Neural progenitor cell (in vitro differentiated cells): ENCODE data around the gene B4GALT5. TPM values are rescaled to one million over a fixed set of nuclear protein-coding genes. Genes with fewer than 3 reads are reported as not detected.
A peak's percentile ranks its signal among the peaks of the same experiment; 100 is the strongest.

Experiments used
- DNase-seq: peaks from one replicate; pipeline ENCODE4 v3.0.0-alpha.2; 2016; ENCODE audit warnings: low spot score
- H2AFZ ChIP-seq: fragments of 200-600 bp; sonication (generic); replicated peaks from 2 replicates; pipeline ENCODE4 v1.6.1; 2016; ENCODE audit warnings: antibody characterized with exemption
- H3F3A ChIP-seq: fragments of 200-600 bp; sonication (generic); 2 replicates; pipeline ENCODE4 v1.6.1; 2016; ENCODE audit warnings: antibody characterized with exemption, low read depth
- H3K27ac ChIP-seq: fragments of 200-600 bp; sonication (generic); 2 replicates; pipeline ENCODE4 v1.5.1; 2016; ENCODE audit warnings: mild to moderate bottlenecking
- H3K27me3 ChIP-seq: fragments of 200-600 bp; sonication (generic); 2 replicates; pipeline ENCODE4 v1.6.1; 2016; ENCODE audit warnings: mild to moderate bottlenecking, moderate library complexity
- H3K36me3 ChIP-seq: fragments of 200-600 bp; sonication (generic); 2 replicates; pipeline ENCODE4 v1.5.1; 2016
- H3K4me1 ChIP-seq: fragments of 200-600 bp; sonication (generic); 2 replicates; pipeline ENCODE4 v1.6.1; 2016; ENCODE audit warnings: mixed run types
- H3K4me2 ChIP-seq: fragments of 200-600 bp; sonication (generic); 2 replicates; pipeline ENCODE4 v1.6.1; 2016
- H3K4me3 ChIP-seq: fragments of 200-600 bp; sonication (generic); 2 replicates; pipeline ENCODE4 v1.5.1; 2016
- H3K79me2 ChIP-seq: fragments of 200-600 bp; sonication (generic); 2 replicates; pipeline ENCODE4 v1.6.1; 2016; ENCODE audit warnings: low read depth
- H3K9ac ChIP-seq: fragments of 200-600 bp; sonication (generic); 2 replicates; pipeline ENCODE4 v1.6.1; 2016
- H3K9me3 ChIP-seq: fragments of 200-600 bp; sonication (generic); 2 replicates; pipeline ENCODE4 v1.5.1; 2016; ENCODE audit warnings: low read depth
- H4K20me1 ChIP-seq: fragments of 200-600 bp; sonication (generic); 2 replicates; pipeline ENCODE4 v1.6.1; 2016; ENCODE audit warnings: low read depth
- H3K27ac Mint-ChIP-seq: 3 replicates; pipeline ENCODE4 v1.8.0; 2021; ENCODE audit warnings: mixed read lengths
- H3K27me3 Mint-ChIP-seq: 2 replicates; pipeline ENCODE4 v1.8.0; 2022; ENCODE audit warnings: low read depth, mild to moderate bottlenecking, inconsistent platforms, moderate library complexity, mixed read lengths; ENCODE audit not compliant: insufficient read depth
- H3K36me3 Mint-ChIP-seq: 3 replicates; pipeline ENCODE4 v1.8.0; 2021; ENCODE audit warnings: mixed read lengths
- H3K4me1 Mint-ChIP-seq: 3 replicates; pipeline ENCODE4 v1.8.0; 2021; ENCODE audit warnings: mixed read lengths
- H3K4me3 Mint-ChIP-seq: 3 replicates; pipeline ENCODE4 v1.8.0; 2021; ENCODE audit warnings: mild to moderate bottlenecking, moderate library complexity, mixed read lengths
- H3K9me3 Mint-ChIP-seq: 3 replicates; pipeline ENCODE4 v1.8.0; 2020; ENCODE audit warnings: mixed read lengths
- CTCF ChIP-seq: fragments of 200-600 bp; sonication (generic); IDR thresholded peaks from 2 replicates; pipeline ENCODE4 v1.5.1; 2017; ENCODE audit warnings: antibody characterized with exemption, mild to moderate bottlenecking
- EZH2 ChIP-seq: fragments of 200-600 bp; sonication (generic); IDR thresholded peaks from 2 replicates; pipeline ENCODE4 v1.6.1; 2017; ENCODE audit warnings: antibody characterized with exemption, mild to moderate bottlenecking, moderate library complexity
- EZH2phosphoT487 ChIP-seq: fragments of 200-600 bp; sonication (generic); IDR thresholded peaks from 2 replicates; pipeline ENCODE4 v1.6.1; 2017; ENCODE audit warnings: antibody characterized with exemption
- total RNA-seq: library from RNA; depleted of rRNA; stranded (reverse); fragments of >200 nt; gene quantifications from 2 replicates; pipeline ENCODE4 v1.2.3, GENCODE V29; 2015; ENCODE audit warnings: low replicate concordance

B4GALT5 gene
- total RNA-seq, 1 donor from 2014 or later = 60.1 TPM

GRCh38 chr20:49690899-49691620 lies 22.6 kb downstream of the B4GALT5 start:
- H3K9me3 Mint-ChIP-seq = no peaks in the 10 kb centered on the region
- no peak overlapping the region for H3K27ac Mint-ChIP-seq

GRCh38 chr20:49687595-49688567 lies 25.8 kb downstream of the B4GALT5 start:
- H3K9ac ChIP-seq = no peak overlapping the region
- no peaks in the 10 kb centered on the region for H3K9me3 ChIP-seq
- DNase-seq = peak; percentile 81
- H3K36me3 ChIP-seq = no peaks in the 10 kb centered on the region
- peaks cover 98% of the 10 kb centered on the region for H3K79me2 ChIP-seq
- Mint-ChIP-seq H3K9me3 (no peaks in the 10 kb centered on the region), H3K4me3 (peak overlapping the region; percentile 46), H3K36me3 (peaks cover under 1% of the 10 kb centered on the region), H3K4me1 (peaks cover 73% of the 10 kb centered on the region), H3K27ac (peak overlapping the region; percentile 99), H3K27me3 (peaks cover 2% of the 10 kb centered on the region)
- H2AFZ ChIP-seq = no peak overlapping the region
- peak overlapping the region; percentile 68 for H3K4me2 ChIP-seq
- TF ChIP-seq CTCF = no peak
- TF ChIP-seq EZH2phosphoT487 = no peak
- no peak for TF ChIP-seq EZH2
- no peaks in the 10 kb centered on the region for H3K27me3 ChIP-seq
- H4K20me1 ChIP-seq = peaks cover 100% of the 10 kb centered on the region
- no peak overlapping the region for H3K4me3 ChIP-seq
- peak overlapping the region; percentile 95 for H3K27ac ChIP-seq
- peaks cover 60% of the 10 kb centered on the region for H3K4me1 ChIP-seq
- H3F3A ChIP-seq = peaks cover 56% of the 10 kb centered on the region

More at GRCh38 chr20:49690899-49691620, 22.6 kb downstream of the B4GALT5 start:
- Mint-ChIP-seq H3K27me3 (peaks cover 2% of the 10 kb centered on the region), H3K36me3 (no peaks in the 10 kb centered on the region), H3K4me1 (peaks cover 73% of the 10 kb centered on the region), H3K4me3 (no peak overlapping the region)
- H4K20me1 ChIP-seq = peaks cover 100% of the 10 kb centered on the region
- H3K4me3 ChIP-seq = no peak overlapping the region
- H2AFZ ChIP-seq = no peak overlapping the region
- peaks cover 63% of the 10 kb centered on the region for H3K4me1 ChIP-seq
- peaks cover 56% of the 10 kb centered on the region for H3F3A ChIP-seq
- peaks cover 98% of the 10 kb centered on the region for H3K79me2 ChIP-seq
- no peak overlapping the region for H3K27ac ChIP-seq
- H3K9ac ChIP-seq = no peak overlapping the region
- H3K27me3 ChIP-seq = no peaks in the 10 kb centered on the region
- H3K4me2 ChIP-seq = no peak overlapping the region
- no peak for DNase-seq
- H3K9me3 ChIP-seq = no peaks in the 10 kb centered on the region
- TF ChIP-seq CTCF = no peak
- TF ChIP-seq EZH2phosphoT487 = no peak
- no peak for TF ChIP-seq EZH2
- H3K36me3 ChIP-seq = no peaks in the 10 kb centered on the region

- peaks cover 98% of the 10 kb centered on the region for H3K79me2 ChIP-seq
- no peak for DNase-seq
- peak overlapping the region; percentile 11 for H3K27ac Mint-ChIP-seq
These were observed 27.9 kb downstream of the B4GALT5 start for GRCh38 chr20:49685809-49686208.

More at GRCh38 chr20:49685809-49686208, 27.9 kb downstream of the B4GALT5 start:
- Histone ChIP-seq H3K4me2 (peak overlapping the region; percentile 40), H3K9ac (no peak overlapping the region), H2AFZ (no peak overlapping the region), H3K36me3 (no peaks in the 10 kb centered on the region), H3K9me3 (no peaks in the 10 kb centered on the region), H3K27ac (no peak overlapping the region), H3K4me1 (peaks cover 64% of the 10 kb centered on the region), H3K4me3 (no peak overlapping the region), H3K27me3 (no peaks in the 10 kb centered on the region), H3F3A (peaks cover 46% of the 10 kb centered on the region), H4K20me1 (peaks cover 100% of the 10 kb centered on the region)
- peaks cover 9% of the 10 kb centered on the region for H3K36me3 Mint-ChIP-seq
- H3K9me3 Mint-ChIP-seq = no peaks in the 10 kb centered on the region
- peaks cover 78% of the 10 kb centered on the region for H3K4me1 Mint-ChIP-seq
- H3K27me3 Mint-ChIP-seq = no peaks in the 10 kb centered on the region
- no peak overlapping the region for H3K4me3 Mint-ChIP-seq
- TF ChIP-seq CTCF (no peak), EZH2phosphoT487 (no peak), EZH2 (no peak)
